NT2/D1 (cell line): ENCODE data around the gene XIRP2.

Source experiments
- SUZ12 ChIP-seq: IDR thresholded peaks from 2 replicates; pipeline ENCODE4 v1.6.1; 2011; ENCODE audit not compliant: insufficient read length, insufficient read depth; ENCODE audit errors: extremely low read depth
- YY1 ChIP-seq: IDR thresholded peaks from 2 replicates; pipeline ENCODE4 v1.6.1; 2011; ENCODE audit not compliant: insufficient read length, insufficient read depth
- ZNF274 ChIP-seq: IDR thresholded peaks from 2 replicates; pipeline ENCODE4 v1.6.1; 2011; ENCODE audit warnings: mild to moderate bottlenecking, low read depth, low read length

DNA sequence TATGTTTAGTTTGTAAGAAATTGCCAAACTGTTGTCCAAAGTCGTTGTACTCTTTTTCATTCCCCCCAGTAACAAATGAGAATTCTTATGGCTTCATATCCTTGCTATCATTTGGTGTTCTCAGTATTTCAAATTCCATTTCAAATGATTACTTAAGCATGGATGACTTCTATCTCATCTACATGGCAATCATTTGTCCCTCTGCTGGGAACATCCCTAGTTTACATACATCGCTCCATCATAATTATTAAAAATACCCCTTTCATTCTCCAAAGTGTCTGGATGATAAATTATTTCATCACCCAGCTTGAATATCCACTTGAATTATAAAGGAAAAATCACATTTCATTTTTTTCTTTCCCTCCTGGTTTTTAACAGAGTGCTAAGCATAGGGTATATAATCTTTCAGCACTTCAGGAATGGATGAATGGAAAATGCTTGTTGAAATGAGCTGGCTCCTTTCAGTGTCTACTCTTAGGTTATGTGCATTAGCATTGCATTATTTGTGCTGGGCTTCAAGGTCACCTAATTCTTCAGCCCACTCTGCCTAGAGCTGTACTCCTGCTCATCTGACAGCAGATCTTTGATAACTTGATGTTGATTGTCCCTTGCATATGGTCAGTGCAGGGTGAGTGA is 33.1 kb downstream of the XIRP2 start:
- TF ChIP-seq YY1 = no peak
- TF ChIP-seq ZNF274 = no peak
- TF ChIP-seq SUZ12 = no peak
